ENCODE data around the gene CT47A1.
"Not testable (repeated sequence)": the region's sequence is repeated elsewhere in the genome, so short reads cannot be mapped to it uniquely, and the experiment has no call there.

Gene CT47A1

DNA sequence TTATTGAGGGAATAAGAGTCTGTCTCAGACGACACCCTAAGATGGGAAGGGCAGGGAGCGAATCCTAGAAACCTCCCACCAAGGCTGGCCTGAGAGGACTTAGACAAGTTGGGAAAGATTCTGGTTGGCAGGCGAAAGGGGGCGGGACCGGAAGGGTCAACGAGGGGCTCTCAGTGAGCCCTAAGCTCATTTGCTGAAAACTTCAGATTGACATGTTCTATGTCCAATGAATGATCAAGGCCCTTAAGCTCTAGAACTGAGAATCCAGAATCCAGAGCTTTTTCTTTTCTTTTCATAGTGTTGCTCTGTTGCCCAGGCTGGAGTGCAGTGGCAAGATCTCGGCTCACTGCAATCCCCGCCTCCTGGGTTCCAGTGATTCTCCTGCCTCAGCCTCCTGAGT is at the start of gene CT47A1:
Gene CT47A1 (minus strand): TSS at position 101 of the 400 bp plus-strand sequence. CDS start 231 bp downstream, outside the sequence.
- CTCF ChIA-PET; DNase-seq (ENCODE audit: low spot score); H3K27ac ChIP-seq; POLR2A ChIA-PET (ENCODE audit: low non-redundant PET): not testable (repeated sequence)

DNA sequence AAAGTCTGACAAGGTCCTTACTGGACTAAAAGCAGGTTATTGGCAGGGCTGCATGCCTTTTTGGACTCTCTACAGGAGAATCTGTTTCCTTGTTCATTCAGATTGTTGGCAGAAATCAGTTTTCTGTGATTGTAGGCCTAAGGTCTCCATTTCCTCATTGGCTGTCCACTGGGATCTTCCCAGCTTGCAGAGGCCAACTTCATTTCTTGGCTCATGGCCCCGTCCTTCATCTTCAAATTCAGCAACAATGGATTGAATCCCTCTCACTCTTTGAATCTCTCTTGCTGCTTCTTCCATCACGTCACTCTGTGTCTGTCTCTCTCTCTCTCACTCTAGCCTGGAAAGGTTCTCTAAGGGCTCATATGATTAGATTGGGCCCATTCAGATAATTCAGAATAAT is 47.0 kb upstream of the CT47A1 start:
- POLR2A ChIA-PET (ENCODE audit: low non-redundant PET): no interaction called here
- TF ChIP-seq, protein P1, sequence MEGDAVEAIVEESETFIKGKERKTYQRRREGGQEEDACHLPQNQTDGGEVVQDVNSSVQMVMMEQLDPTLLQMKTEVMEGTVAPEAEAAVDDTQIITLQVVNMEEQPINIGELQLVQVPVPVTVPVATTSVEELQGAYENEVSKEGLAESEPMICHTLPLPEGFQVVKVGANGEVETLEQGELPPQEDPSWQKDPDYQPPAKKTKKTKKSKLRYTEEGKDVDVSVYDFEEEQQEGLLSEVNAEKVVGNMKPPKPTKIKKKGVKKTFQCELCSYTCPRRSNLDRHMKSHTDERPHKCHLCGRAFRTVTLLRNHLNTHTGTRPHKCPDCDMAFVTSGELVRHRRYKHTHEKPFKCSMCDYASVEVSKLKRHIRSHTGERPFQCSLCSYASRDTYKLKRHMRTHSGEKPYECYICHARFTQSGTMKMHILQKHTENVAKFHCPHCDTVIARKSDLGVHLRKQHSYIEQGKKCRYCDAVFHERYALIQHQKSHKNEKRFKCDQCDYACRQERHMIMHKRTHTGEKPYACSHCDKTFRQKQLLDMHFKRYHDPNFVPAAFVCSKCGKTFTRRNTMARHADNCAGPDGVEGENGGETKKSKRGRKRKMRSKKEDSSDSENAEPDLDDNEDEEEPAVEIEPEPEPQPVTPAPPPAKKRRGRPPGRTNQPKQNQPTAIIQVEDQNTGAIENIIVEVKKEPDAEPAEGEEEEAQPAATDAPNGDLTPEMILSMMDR (conservative IDR thresholded peaks at IDR 0.05; ENCODE audit: low read depth): no peak
- H3K27ac ChIP-seq: no peak overlapping the region
- CTCF ChIA-PET: no interaction called here
- DNase-seq (ENCODE audit: low spot score): no peak

DNA sequence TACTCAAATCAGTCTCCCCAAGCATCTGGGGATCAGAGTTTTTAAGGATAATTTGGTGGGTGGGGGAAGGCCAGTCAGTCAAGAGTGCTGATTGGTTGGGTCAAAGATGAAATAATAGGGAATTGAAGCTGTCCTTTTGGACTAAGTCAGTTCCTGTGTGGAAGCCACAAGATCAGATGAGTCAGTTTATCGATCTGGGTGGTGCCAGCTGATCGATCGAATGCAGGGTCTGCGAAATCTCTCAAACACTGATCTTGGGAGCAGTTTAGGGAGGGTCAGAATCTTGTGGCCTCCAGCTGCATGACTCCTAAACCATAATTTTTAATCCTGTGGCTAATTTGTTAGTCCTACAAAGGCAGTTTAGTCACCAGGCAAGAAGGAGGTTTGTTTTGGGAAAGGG is 44.5 kb upstream of the CT47A1 start:
- H3K27ac ChIP-seq: no peak overlapping the region
- TF ChIP-seq, protein P1 (conservative IDR thresholded peaks at IDR 0.05; ENCODE audit: low read depth): no peak
- POLR2A ChIA-PET (ENCODE audit: low non-redundant PET): no interaction called here
- CTCF ChIA-PET: no interaction called here
- DNase-seq (ENCODE audit: low spot score): no peak

DNA sequence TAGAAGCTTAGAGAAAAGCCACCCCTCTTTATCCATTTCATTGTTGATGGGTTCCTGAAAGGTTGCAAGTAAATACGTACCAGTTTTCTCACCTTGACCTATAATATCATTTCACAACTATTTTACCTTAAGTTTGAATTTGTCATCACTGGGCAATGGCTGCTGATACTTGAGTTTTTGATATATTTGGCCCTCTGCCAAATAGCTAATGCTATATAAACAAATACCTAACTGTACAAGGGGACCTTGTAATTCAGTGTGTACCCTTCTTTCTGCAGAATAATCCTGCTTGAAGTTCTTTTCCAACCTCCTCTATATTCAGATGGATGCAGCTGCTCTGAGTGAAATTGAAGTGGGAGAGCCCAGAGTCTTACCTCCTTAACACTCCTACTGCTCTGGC is 42.9 kb upstream of the CT47A1 start:
- ChIA-PET POLR2A (ENCODE audit: low non-redundant PET) (no interaction called here), CTCF (no interaction called here)
- no peak overlapping the region for H3K27ac ChIP-seq
- TF ChIP-seq, protein P1 (conservative IDR thresholded peaks at IDR 0.05; ENCODE audit: low read depth): no peak
- no peak for DNase-seq (ENCODE audit: low spot score)

DNA sequence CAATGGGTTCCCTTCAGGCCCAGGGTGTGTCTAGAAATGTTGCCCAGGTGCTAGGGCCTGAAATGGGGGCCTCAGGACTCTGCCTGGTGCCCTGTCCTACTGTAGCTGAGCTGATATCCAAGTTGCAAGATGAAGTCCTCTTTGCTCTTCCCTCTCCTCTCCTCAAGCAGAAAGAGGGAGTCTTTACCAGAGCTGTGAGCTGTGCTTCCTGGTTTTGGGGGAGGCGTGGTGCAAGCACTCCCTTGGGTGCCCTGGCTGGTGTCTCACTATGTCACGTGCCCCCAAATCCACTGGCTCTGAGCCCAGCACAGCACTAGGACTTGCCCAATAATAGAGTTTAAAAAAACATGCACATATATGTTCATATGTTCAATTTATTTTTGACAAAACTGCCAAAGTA is 29.3 kb upstream of the CT47A1 start:
- H3K27ac ChIP-seq: no peak overlapping the region
- DNase-seq (ENCODE audit: low spot score): no peak
- TF ChIP-seq, protein P1 (conservative IDR thresholded peaks at IDR 0.05; ENCODE audit: low read depth): no peak
- POLR2A ChIA-PET (ENCODE audit: low non-redundant PET): no interaction called here
- CTCF ChIA-PET: no interaction called here

DNA sequence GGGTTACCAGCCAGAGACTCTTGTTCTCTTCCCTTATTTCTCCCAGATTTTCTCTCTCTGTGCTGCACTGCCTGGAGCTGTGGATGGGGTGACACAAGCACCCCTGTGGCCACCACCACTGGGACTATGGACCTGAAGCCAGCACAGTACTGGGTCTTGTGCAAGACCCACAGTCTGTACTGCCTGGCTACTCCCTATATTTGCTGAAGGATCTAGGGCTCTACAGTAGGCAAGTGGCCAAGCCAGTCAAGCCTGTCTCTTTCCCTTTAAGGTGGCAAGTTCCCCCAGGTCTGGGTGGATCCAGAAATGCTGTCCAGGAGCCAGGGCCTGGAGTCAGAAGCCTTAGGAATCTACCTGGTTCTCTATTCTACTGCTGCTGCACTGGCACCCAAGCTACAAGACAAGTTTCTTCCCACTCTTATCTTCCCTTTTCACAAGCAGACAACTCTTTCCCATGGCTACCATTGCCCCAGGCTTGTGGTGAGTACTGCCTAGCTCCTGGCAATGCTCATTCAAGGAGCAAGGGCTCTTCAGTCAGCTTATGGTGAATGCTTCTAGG is 28.4 kb upstream of the CT47A1 start:
- CTCF ChIA-PET: no interaction called here
- no peak overlapping the region for H3K27ac ChIP-seq
- TF ChIP-seq, protein P1 (conservative IDR thresholded peaks at IDR 0.05; ENCODE audit: low read depth): no peak
- POLR2A ChIA-PET (ENCODE audit: low non-redundant PET): no interaction called here
- no peak for DNase-seq (ENCODE audit: low spot score)

DNA sequence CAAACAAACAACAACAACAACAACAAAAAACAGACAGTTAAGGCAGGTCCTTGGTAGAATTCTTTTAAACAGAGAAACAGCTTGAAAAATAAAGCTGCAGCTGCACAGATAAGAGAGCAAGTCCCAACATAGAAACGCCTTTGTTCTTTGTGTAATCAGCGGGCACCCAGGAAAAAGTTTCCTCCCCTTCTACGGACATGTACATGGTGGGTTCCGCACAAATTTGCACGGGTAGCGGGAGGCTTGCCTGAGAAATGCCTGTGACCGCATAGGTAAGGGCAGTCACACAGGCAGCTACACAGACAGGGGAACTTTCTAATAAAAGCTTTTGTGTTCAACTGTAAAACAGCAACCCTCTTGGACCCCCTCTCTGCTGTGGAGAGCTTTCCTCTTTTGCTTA is 25.7 kb upstream of the CT47A1 start:
- DNase-seq (ENCODE audit: low spot score): no peak
- H3K27ac ChIP-seq: no peak overlapping the region
- POLR2A ChIA-PET (ENCODE audit: low non-redundant PET): no interaction called here
- CTCF ChIA-PET: no interaction called here
- TF ChIP-seq, protein P1 (conservative IDR thresholded peaks at IDR 0.05; ENCODE audit: low read depth): no peak

Data from RWPE1 (cell line).